HG02885 (cell line): ENCODE results near the gene DIS3L2.
"Not testable (repeated sequence)": the region's sequence is repeated elsewhere in the genome, so short reads cannot be mapped to it uniquely, and the experiment has no call there.

Source experiments
- ATAC-seq: cut with Tn5 transposase; IDR thresholded peaks from one replicate; pipeline ENCODE4 v1.9.1; 2021; ENCODE audit warnings: mild to moderate bottlenecking; ENCODE audit not compliant: unreplicated experiment, poor library complexity

Gene DIS3L2

GRCh38 chr2:232376713-232377112 is 415.2 kb downstream of the DIS3L2 start:
- ATAC-seq: no peak

DNA sequence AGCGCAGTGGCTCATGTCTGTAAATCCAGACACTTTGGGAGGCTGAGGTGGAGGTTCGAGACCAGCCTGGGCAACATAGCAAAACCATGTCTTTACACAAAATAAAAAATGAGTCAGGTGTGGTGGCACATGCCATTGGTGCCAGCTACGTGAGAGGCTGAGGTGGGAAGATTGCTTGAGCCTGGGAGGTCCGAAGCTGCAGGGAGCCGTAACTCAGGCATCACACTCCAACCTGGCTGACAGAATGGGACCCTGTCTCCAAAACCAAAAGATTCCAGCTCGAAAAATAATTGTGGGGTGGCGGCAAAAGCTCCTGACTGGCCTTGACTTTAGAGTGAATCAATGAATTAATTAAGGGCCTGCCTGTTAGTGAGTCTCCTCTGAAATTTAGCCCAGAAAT is 415.8 kb downstream of the DIS3L2 start:
- no peak for ATAC-seq

DNA sequence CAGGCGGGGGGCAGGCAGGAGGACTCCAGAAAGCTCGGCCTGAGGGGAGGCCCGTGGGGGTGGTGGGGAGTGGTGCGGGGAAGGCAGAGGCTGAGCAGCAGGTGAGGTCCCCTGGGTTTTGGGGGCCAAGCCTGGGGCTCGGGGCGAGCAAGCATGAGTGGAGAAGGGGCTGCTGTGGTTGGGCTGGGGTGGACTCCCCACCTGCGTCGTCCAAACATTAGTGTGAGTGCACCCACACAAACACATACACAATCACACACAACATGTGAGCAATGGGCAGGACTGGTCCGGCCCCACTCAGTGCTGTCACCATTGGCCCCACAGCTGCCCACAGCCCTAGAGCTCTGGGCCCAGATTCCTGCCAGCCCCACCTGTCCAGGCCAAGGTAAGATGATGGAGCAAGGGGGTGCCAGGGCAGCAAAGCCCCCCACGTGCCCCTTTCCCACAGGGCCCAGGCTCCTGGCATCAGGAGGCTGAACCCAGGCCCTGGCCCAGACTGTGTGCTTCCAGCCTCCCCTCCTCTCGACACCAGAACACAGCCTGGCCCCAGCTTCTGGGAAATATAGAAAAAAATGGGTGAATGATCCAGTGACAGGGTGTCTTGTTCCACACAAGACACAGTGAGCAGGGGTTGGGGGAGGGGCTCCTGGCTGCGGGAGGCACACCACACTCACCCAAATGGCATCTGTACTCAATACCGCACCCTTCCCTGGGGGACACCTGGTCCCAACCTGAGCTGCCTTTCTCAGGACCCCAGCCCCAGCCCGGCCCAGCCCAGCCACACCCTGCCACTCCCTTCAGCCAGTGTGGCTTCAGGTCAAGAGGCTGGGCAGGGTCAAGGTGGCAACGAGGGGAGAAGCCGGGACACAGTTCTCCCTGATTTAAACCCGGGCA is 416.6 kb downstream of the DIS3L2 start:
- ATAC-seq: no peak

DNA sequence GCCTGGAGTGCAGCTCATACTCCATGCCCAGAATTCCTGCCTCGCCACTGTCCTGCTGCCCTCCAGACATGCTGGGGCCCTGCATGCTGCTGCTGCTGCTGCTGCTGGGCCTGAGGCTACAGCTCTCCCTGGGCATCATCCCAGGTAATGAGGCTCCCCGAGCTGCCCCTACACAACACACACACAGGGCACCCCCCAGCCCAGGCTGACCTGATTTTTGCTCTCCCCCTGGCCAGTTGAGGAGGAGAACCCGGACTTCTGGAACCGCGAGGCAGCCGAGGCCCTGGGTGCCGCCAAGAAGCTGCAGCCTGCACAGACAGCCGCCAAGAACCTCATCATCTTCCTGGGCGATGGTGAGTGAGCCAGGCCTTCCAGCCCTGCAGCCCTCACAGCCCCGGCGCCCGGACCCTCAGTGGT is 417.2 kb downstream of the DIS3L2 start, which contains the start of gene ALPP:
TSS of gene ALPP (plus strand) at position 17 of the 417 bp plus-strand sequence. CDS start at position 69, 52 bp downstream.
- not testable (repeated sequence) for ATAC-seq

DNA sequence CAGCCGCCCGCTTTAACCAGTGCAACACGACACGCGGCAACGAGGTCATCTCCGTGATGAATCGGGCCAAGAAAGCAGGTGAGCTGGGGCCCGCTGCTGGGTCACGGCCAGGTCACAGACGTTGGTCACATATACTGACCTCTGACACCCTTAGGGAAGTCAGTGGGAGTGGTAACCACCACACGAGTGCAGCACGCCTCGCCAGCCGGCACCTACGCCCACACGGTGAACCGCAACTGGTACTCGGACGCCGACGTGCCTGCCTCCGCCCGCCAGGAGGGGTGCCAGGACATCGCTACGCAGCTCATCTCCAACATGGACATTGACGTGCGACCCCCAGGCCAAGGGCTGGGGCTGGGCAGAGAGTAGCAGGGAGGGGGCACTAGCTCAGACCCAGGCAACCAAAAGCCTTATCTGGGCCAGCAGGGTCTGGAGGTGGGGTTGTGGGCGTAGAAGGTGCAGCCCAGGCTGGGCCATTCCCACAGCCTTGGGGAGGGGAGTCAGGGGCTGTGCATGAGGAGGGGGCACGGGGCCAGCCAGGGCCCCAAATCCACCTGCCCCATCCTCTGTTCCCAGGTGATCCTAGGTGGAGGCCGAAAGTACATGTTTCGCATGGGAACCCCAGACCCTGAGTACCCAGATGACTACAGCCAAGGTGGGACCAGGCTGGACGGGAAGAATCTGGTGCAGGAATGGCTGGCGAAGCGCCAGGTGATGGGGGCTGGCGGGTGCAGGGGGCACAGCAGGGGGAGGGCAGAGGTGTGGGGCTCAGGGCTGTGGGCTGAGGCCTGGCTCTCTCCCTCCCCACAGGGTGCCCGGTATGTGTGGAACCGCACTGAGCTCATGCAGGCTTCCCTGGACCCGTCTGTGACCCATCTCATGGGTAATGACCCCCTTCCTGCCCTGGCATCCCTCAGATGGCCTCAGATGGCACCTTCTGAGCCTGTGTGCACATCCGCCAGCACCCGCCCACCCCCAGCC is 418.4 kb downstream of the DIS3L2 start:
- not testable (repeated sequence) for ATAC-seq

DNA sequence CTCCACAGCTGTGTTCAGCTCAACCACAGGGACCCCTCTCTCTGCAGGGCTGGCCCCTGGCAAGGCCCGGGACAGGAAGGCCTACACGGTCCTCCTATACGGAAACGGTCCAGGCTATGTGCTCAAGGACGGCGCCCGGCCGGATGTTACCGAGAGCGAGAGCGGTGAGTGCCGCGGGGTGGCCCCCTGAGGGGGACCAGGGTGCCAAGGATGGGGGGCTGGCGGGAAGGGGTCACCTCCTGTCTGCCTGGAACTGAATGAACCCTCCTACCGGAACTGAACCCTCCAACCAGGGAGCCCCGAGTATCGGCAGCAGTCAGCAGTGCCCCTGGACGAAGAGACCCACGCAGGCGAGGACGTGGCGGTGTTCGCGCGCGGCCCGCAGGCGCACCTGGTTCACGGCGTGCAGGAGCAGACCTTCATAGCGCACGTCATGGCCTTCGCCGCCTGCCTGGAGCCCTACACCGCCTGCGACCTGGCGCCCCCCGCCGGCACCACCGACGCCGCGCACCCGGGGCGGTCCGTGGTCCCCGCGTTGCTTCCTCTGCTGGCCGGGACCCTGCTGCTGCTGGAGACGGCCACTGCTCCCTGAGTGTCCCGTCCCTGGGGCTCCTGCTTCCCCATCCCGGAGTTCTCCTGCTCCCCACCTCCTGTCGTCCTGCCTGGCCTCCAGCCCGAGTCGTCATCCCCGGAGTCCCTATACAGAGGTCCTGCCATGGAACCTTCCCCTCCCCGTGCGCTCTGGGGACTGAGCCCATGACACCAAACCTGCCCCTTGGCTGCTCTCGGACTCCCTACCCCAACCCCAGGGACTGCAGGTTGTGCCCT is 419.9 kb downstream of the DIS3L2 start:
- not testable (repeated sequence) for ATAC-seq

GRCh38 chr2:232382331-232383225 is 421.1 kb downstream of the DIS3L2 start:
- ATAC-seq: no peak

GRCh38 chr2:232384466-232384865 is 423.0 kb downstream of the DIS3L2 start:
- ATAC-seq: no peak

DNA sequence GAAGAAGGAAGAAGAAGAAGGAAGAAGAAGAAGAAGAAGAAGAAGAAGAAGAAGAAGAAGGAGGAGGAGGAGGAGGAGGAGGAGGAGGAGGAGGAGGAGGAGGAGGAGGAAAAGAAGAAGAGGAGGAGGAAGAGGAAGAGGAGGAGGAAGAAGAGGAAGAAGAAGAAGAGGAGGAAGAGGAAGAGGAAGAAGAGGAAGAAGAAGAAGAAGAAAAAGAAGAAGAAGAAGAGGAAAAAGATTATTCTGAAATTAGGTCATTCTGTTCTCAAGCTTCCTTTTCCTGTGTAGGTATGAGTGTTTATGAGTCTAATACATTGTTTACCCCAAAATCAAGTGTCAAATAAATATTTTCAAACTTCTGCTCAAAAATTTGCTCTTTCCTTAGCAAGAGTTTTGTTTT is 423.5 kb downstream of the DIS3L2 start:
- not testable (repeated sequence) for ATAC-seq

DNA sequence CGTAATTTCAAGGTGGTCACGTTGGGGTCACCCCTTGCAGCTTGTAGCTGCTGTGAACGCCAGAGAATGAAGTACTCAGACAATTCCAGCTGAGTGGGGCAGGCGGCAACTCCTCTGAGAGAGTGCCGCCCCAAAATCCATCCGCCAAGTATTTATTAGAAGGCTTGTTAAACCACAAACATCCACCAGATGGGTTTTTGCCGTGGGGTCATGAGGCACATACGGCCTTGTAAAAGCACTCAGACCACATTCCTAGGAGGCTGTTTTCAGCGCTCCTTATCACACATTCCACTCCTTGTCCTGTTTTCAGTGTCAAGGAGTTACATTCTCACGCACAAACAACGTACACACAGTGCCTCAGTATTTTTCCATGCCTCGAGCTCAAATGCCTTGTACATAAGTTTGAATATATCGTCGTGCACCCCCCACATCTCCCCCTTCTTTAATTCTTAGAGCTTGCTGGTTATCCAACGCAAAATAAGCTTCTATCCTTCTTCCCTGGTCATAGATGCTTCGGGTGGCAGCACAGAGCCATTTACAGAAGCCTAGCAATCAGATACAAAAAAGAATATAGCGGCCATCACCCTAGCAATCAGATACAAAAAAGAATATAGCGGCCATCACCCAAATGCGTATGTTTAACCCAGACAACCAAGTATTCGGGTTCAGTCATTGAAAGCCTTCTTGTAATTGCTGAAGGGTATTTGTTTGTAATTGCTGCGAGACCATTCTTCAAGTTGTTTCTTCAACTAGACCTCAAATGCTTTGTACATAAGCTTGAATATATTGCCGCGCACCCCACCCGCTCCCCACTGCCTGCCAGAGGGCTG is 424.4 kb downstream of the DIS3L2 start:
- no peak for ATAC-seq

DNA sequence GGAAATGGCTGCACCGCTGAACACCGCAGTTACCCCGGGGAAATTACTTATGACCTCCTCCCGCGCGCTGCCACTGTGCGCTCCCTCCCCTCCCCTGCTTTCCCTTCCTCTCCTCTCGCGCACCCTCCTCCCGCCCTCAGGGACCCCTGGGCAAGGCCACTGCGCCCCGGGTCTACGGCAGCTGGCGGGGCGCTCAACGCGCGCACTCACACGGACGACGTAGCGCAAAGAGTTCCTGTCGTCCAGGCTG is 424.9 kb downstream of the DIS3L2 start:
- no peak for ATAC-seq
